GM19238 (cell line): ENCODE results near the gene MLNR.

Experiments
- DNase-seq: peaks from one replicate; pipeline ENCODE4 v3.0.0; 2011; ENCODE audit warnings: low spot score; ENCODE audit not compliant: insufficient read length

The MLNR gene

DNA sequence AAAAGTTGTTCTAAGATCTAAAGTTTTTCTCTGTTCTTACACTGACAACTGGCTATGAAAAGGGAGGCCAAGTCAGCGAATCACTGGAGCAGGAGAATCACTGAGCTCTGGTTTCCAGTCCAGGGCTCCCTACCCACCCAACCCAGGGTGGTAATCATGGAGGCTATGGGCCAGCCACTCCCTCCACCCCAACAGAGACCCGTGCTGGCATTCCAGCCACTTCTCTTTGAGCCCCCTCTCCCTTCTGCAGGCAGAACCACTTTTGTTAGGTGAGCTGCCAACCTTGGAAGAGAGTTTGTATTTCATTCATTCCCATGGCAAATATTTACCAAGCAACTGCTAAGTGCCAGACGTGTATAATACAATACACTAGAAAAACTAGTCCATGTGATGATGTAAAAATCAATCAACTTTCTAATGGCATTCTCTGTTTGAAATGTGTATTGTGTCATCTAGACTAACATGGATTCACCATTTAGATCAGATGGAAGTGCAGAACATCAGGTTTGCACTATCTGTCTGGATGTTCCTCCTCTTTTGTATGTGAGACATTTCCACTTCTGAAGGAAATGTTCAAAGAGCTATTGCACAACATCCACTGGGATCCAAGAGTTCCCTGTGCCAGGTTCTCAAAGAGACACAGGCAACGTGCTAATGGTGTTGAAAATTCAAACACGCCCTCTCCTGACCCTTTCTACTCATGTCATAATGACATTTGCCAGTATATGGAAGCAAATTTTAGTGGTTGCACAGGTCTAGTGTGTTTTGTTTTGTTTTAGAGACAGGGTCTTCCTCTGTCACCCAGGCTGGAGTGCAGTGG lies 5.3 kb downstream of the MLNR start:
- no peak for DNase-seq

DNA sequence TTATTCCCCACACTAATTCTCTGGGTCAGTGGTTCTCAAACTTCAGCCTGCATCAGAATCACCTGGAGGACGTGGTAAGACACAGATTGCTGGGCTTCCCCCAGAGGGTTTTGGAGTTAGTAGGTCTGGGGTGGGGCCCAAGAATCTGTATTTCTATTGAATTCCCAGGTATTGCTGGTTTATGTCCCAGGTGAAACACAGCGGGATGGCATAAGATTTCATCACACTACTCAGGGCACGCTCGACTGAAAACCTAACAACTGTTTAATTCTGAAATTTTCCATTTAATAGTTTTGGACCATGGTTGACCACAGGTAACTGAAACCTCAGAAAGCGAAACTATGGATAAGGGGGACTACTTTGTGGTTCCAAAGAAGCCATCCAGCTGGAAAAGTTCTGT lies 6.5 kb downstream of the MLNR start:
- no peak for DNase-seq

DNA sequence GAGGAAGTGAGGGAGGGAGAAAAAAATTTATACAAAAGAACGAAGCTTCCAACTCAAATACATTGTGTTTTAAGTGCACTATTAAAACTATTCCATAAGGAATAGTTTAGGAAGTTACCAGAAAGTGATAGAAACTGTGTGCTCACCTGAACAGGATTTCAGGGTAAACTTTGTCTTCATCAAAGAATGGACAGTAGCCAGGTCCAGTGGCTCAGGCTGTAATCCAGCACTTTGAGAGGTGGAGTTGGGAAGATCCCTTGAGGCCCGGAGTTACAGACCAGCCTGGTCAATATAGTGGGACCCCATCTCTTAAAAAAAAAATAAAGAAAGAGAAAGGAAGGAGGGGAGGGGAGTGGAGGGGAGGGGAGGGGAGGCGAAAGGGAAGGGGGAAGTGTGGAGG lies 14.6 kb downstream of the MLNR start:
- no peak for DNase-seq

DNA sequence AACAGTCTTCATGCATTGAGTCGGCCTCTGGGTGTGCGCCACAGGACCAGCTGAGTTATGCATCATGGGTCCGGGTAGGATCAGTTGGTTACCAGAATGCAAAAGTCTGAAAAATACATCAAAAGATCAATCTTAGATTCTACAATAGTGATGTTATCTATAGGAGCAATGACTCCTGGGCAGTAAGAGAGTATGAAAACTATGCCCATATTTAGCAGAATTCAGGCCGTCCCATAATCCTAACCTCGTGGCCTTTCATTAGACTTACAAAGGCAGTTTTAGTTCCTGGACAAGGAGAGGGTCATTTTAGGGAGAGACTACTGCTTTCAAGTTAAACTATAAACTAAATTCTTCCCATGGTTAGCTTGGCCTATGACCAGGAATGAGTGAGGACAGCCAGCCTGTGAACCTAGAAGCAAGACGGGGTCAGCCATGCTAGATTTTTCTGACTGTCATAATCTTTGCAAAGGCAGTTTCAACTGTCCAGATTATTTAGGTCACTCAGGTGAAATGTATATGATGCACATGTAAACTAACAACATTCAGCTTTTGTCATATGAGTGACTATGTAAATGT lies 15.8 kb downstream of the MLNR start:
- DNase-seq, result no peak

DNA sequence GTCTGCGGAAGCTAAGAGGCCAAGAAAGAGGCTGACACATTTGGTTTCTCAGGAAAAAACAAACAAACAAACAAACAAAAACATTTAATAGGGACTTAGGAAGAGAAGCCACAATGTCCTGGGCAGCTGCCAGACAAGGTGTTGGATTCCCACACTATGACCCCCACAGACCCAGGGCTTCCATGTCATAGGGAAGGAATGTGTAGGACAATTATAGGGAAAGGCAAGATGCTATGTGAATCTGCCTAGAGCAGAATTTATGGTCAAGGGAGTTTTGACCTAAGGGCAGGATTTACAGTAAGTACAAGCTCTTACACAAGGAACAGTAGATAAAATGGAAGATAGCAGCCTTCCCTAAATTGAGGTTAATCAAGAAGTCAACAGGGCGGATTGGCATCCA lies 18.5 kb downstream of the MLNR start:
- no peak for DNase-seq

DNA sequence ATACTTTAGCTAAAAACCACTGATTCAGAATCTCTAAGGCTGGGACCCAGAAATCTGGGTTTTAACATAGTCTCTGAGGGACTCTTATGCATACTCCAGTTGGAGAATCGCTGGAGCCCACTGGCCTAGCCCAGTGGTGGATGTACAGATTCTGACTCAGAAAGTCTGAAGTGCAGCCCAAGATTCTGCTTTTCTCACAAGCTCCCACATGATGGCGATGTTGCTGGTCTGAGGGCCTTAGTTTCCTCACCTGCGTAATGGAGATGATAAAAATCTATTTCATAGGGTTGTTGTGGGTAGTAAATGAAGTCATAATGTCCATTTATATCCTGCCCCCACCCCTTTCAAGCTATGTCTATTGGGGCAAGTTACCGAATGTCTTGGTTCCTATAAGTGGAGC lies 19.9 kb downstream of the MLNR start:
- no peak for DNase-seq

DNA sequence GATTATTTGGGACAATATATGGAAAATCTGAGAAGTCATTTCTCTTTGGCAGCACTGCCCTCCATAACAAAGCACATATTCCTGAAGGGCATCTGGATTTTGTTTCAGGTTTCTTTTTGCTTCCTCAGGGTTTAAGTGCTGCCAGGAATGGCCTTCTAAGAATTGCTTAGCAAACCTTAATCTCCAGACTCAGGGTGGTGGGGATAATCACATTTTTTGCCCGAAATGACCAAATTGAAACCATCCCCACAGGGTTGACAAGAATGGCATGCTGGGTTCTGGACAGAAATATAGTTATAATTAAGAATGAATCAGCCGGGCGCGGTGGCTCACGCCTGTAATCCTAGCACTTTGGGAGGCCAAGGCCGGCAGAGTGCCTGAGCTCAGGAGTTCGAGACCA lies 21.2 kb downstream of the MLNR start:
- DNase-seq, result no peak

DNA sequence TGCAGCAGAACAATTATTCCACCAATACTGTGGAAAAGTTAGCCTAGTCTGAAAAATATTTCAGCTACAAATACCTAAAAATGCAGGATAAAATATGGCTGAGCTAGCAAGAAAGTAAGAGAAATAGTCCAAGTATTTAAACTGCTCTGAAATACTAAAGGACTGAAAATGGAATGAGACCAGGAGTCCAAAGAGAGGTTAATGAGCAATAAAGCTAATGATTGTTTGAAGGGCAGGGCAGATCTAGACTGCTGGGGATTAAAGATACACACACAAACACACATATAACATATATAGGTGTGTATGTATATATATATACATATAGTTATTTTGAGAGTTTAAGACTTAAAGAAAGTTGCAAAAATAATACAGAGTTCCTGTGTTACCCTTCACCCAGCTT lies 25.0 kb downstream of the MLNR start:
- no peak for DNase-seq

DNA sequence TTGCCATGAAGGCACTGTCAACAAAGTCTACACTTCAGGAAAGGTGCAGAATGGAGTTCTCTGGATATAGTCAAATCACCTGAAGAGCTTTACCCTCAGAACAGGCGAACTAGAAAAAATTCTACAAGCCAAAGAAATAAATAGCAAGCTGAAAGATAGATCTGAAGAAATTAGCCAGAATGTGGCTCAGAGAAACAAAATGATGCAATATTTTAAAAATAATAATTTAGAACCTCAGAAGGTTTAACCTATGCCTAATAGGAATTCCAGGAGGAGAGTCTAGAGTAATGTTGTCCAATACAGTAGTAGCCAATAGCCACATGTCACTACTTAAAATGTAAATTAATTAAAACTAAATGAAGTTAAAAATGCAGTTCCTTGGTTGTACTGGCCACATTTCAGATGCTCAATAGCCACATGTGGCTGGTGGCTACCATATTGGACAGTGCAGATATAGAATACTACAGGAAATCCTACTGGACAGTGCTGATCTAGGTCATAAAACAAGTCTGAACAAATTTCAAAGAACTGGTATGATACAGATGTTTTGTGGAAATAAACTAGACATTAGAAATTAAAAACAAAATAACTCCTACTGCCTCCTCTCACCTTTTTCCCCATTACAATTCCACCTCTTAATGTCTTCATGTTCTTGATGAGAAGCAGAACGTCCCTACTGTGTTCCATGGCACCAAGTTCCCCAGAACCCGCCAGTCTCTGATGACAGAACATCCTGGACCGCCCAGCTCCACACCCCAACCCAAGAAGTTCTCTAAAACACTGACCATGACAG lies 26.9 kb downstream of the MLNR start:
- no peak for DNase-seq

DNA sequence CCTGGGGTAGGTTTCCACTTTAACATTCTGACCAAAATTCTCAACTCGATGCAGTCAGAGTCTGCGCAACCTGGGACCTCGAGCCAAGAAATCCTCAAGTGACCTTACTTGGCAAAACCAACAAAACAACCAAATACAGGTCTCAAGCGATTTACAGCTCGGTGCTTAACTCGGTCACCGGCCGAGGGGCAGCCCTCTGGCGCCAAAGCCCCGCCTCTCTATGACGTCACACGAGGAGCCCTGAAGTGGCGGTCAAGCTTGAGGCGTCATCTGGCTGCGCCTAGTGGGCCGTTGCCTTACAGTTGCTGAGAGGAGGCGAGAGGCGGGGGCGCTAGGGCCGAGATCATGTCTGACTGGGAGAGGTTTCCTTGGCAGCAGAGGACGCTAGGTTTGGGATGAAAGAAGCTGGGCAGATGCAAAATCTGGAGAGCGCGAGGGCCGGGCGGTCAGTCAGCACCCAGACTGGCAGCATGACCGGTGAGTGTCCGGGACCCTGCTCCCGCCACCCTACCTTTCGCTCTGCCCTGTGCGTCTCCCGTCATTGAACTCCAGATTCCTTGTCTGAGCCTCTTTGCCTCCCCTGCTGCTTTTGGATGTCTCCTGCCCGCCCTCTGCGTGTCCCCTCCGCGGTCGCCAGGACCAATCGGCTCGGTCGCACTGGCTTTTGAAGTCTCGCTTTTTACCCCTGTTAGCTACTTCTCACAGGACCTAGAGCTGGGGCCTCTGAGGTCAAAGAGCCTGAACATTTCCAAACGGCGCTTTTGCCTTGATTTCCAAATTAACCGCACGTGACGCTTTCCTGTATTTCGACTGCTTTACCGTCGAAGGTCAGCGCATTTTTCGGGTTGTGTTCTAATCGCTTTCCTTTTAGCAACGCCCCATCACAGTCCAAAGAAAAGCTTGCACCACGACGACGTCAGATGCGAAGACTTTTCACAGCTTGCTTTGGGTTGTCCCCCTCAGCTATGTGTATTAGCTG lies 27.8 kb downstream of the MLNR start, which contains the start of gene CDADC1:
Gene CDADC1, plus strand, starts transcription at position 283 of the 979 bp plus-strand sequence. Its CDS starts 113 bp downstream, at position 396.
- DNase-seq, result peak; percentile 94

DNA sequence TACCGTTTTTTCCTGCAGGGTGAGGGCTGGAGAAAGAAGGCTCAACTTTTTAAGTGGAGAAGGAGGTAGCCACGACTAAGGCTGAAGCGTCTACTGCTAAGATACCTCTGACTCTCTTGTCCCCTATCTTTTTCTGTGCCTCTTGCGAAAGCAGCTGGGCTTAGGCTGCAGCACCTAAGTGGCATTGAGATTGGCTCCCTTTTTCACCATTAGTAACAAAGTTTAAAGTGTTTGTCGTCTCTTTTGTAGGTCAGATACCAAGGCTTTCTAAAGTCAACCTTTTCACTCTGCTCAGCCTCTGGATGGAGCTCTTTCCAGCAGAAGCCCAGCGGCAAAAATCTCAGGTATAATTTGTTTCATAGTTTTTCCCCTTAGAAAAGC lies 28.5 kb downstream of the MLNR start:
- DNase-seq, result no peak

DNA sequence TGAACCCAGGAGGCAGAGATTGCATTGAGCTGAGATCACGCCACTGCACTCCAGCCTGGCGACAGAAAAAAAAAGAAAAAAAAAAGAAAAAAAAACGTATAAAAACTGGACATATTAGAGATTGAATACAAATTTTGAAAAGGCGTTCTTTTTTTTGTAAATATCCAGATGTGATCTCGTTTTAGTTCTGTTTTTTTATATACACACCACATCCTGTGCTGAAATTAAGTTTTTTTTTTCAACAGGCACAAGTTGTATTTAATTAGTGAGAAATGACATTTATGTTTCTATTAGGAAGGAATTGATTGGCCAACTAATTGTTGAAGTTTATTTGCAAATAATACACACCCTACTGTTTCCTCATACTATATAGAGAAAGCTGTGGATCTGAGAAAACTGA lies 31.2 kb downstream of the MLNR start:
- no peak for DNase-seq

DNA sequence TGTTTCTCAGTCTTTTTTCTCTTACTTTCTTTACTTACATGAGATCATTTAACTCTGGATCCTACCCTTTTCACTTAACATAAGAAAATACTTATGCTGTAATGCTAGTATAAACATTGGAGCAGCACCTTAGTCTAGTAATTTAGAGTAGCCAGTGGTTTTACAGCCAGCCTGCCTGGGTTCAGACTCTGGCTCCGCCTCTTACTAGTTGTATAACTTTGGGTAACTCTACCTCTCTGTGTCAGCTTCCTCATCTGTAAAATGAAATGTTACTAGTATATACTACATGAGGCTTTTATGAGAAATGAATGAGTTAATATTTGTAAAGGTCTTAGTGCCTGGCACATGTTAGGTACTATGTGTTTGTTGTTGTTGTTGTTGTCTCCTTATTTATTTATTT lies 33.2 kb downstream of the MLNR start:
- no peak for DNase-seq

DNA sequence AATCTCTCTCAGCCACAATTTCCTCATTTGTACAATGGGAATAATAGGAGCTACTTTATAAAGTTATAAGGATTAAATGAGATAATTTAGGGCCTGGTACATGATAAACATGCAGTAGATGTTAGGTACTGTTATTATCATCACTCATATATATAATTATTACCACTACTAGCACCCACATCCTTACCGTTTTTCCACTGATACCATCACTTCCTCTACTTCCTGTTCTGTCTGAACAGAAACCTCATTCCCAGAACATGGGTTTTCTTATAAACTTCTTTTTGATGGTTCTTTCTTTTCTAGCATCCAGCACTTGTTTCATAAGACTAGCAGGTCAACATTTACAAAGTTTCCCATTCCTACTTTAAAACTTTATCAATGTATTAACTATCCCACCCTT lies 33.9 kb downstream of the MLNR start:
- no peak for DNase-seq

DNA sequence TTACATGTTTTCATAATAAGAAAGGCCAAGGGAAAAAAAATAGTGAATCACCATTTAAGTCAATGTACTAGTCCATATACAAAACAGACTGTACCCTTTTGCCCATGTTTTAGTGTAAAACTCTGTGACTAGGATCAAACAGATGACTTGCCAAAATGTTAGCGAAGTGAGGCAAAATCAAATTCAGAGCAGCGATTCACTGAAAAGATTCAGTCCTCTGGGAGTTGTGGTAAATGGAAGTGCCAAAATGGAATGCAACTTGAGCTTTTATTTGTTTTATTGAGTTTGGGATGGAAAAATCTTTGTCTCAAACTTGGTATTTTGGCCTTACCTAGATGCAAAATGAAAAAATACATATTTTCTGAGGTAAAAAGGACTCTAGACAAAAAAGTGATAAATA lies 36.7 kb downstream of the MLNR start:
- no peak for DNase-seq

DNA sequence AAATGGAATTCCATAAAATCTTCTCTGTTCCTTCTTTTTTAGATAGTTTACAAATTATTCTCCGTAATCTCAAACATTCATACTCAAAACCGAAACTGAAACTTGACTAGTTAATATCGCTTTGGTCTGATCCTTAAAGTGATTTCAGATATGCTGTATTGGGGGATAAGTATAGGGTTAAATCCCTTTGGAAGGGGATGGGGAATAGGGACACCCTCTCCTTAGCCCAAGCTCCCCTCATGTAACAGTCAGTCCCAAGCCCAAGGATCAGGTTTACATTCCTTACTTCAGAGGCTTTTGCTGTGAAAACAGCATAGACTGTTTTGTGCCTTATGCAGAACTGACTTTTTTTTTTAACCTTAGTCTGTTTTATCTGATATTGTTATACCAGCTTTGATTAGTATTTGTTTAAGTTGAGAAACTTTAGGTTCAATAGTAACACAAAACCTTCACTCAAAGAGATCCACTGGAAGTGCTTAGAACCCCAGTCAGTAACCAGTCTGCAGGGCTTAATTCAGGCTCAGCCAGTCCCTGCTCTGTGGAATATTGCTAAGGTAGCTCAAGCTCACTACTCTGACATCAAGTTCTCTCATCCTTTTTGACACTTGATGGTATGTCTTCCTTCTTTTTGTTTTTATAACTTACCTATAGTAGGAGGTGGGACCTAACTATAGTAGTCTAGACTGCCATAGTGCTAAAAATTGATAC lies 38.1 kb downstream of the MLNR start:
- DNase-seq, result no peak

DNA sequence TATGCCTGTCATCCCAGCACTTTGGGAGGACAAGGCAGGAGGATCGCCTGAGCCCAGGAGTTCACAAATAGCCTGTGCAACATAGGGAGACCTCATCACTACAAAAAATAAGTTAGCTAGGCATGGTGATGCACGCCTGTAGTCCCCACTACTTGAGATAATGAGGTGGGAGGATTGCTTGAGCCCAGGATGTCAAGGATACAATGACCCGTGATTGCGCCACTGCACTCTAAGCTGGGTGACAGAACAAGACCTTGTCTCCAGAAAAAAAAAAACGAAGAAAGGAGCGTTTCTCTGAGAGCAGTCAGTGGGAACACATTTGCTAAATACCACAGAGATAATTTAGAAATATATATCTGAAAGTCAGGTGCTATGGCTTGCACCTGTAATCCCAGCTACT lies 39.4 kb downstream of the MLNR start:
- no peak for DNase-seq

DNA sequence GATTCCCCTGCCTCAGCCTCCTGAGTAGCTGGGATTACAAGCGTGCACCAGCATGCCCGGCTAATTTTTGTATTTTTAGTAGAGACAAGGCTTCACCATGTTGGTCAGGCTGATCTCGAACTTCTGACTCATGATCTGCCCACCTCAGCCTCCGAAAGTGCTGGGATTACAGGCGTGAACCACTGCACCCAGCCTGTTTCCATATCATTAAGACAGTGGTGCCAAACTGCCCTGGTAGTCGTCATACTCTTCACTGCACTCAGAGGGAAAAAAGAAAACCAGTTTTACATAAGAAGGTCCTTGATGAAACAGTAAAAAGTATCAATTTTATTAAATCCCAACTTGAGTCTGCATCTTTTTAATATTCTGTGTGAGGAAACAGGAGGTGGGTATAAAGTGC lies 42.5 kb downstream of the MLNR start:
- DNase-seq, result no peak

DNA sequence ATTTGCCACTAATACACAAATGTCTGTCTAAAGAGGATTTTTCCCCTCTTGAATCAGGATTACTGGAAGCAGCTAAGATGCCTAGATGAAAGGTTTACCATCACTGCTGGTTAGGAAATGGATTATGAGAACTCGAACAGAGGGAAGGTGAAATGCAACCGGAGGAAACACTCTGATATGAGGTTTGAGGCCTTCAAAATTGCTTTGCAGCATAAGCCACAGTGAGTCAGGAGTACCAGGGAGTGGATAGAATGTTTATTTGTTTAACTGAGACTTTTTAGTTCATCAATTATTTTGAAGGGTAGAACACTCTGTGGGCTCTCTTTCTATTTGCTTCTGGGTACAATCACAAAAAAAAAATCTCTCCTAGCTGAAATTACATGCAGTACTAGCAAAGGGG lies 45.7 kb downstream of the MLNR start:
- no peak for DNase-seq

DNA sequence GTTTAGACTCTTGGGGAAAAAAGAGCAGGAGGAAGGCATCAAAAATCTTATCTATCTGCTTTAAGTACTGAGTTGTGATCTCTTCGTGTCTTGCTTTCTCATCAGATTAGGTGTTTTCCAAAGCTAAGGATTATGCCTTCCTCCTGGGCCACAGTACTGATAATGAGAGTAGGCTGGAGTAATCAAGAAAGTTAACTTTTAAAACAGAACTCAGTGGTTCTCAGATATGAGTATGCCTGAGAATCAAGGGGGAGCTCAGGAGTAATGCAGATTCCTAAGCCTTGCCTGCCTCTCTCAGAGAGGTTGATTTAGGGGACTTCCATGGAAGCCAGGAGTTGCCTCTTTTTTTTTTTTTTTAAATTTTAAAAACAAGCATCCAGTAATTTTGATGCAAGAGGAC lies 51.1 kb downstream of the MLNR start:
- no peak for DNase-seq
